Muscle layer of colon (tissue), 2 donors: ENCODE results near the gene HNRNPUL1.

Source experiments
- H3K27ac ChIP-seq: one replicate; pipeline ENCODE4 v1.7.0; 2013; ENCODE audit warnings: low read depth, mild to moderate bottlenecking, low read length, moderate library complexity
- H3K27me3 ChIP-seq, 2 donors: one replicate each; pipeline ENCODE4 v1.7.0; 2013; ENCODE audit warnings: low read length in 2 of 2, mild to moderate bottlenecking in 2 of 2; ENCODE audit not compliant: insufficient read depth in 2 of 2, control insufficient read depth in 1 of 2
- H3K36me3 ChIP-seq: one replicate; pipeline ENCODE4 v1.7.0; 2013; ENCODE audit warnings: mild to moderate bottlenecking, low read length; ENCODE audit not compliant: insufficient read depth
- H3K4me1 ChIP-seq: one replicate; pipeline ENCODE4 v1.7.0; 2013; ENCODE audit warnings: mild to moderate bottlenecking, low read length; ENCODE audit not compliant: insufficient read depth
- H3K4me3 ChIP-seq, 2 donors: one replicate each; pipeline ENCODE4 v1.7.0; 2013; ENCODE audit warnings: low read length in 2 of 2, low read depth in 1 of 2, mild to moderate bottlenecking in 1 of 2, moderate library complexity in 1 of 2
- H3K9ac ChIP-seq: one replicate; pipeline ENCODE4 v1.7.0; 2013; ENCODE audit warnings: low read length
- H3K9me3 ChIP-seq: one replicate; pipeline ENCODE4 v1.7.0; 2013; ENCODE audit warnings: mild to moderate bottlenecking, low read length
- donor health status: abdominal sarcoma.
- donor health status: Adenocarcinoma of cecum.

The HNRNPUL1 gene

GRCh38 chr19:41263850-41264580 is at the start of gene HNRNPUL1:
HNRNPUL1 (plus strand) TSS chr19:41264372; CDS start chr19:41264504, 132 bp downstream.
- Histone ChIP-seq H3K27ac (peak within 1 kb of the TSS; percentile 94), H3K27me3 (no peaks in the 10 kb centered on the region), H3K36me3 (peaks cover 19% of the 10 kb centered on the region), H3K4me3 (peak within 1 kb of the TSS; percentile 88 to 97), H3K4me1 (peaks cover 30% of the 10 kb centered on the region), H3K9me3 (no peaks in the 10 kb centered on the region), H3K9ac (peak within 1 kb of the TSS; percentile 93)

- Histone ChIP-seq H3K4me3 (no peak overlapping the region), H3K36me3 (peaks cover 14% of the 10 kb centered on the region), H3K4me1 (peaks cover 31% of the 10 kb centered on the region), H3K9ac (no peak overlapping the region), H3K27ac (peak overlapping the region; percentile 26), H3K27me3 (no peaks in the 10 kb centered on the region), H3K9me3 (no peaks in the 10 kb centered on the region)
Measured at GRCh38 chr19:41217741-41218140, 46.4 kb upstream of the HNRNPUL1 start.

- Histone ChIP-seq H3K27ac (peak overlapping the region; percentile 94), H3K36me3 (peaks cover 14% of the 10 kb centered on the region), H3K4me1 (peaks cover 33% of the 10 kb centered on the region), H3K27me3 (no peaks in the 10 kb centered on the region), H3K4me3 (peak overlapping the region; percentile 68 to 80), H3K9ac (peak overlapping the region; percentile 96), H3K9me3 (no peaks in the 10 kb centered on the region)
Measured at GRCh38 chr19:41218249-41218614, 45.9 kb upstream of the HNRNPUL1 start.

- peak within 1 kb of the TSS; percentile 68 to 80 for H3K4me3 ChIP-seq
- no peaks in the 10 kb centered on the region for H3K9me3 ChIP-seq
- H3K9ac ChIP-seq = peak within 1 kb of the TSS; percentile 96
- H3K27me3 ChIP-seq = no peaks in the 10 kb centered on the region
- peak within 1 kb of the TSS; percentile 94 for H3K27ac ChIP-seq
- peaks cover 40% of the 10 kb centered on the region for H3K4me1 ChIP-seq
- H3K36me3 ChIP-seq = peaks cover 14% of the 10 kb centered on the region
Measured at GRCh38 chr19:41218615-41219507, 45.3 kb upstream of the HNRNPUL1 start, which contains the start of gene AXL. AXL (plus strand) TSS chr19:41219223; CDS start chr19:41219393, 170 bp downstream.

GRCh38 chr19:41219924-41220567 is 44.1 kb upstream of the HNRNPUL1 start:
- Histone ChIP-seq H3K9ac (peak overlapping the region; percentile 96), H3K4me1 (peaks cover 43% of the 10 kb centered on the region), H3K9me3 (no peaks in the 10 kb centered on the region), H3K36me3 (peaks cover 14% of the 10 kb centered on the region), H3K4me3 (peak overlapping the region; percentile 68 to 80), H3K27me3 (no peaks in the 10 kb centered on the region), H3K27ac (peak overlapping the region; percentile 94)

- Histone ChIP-seq H3K9ac (peak overlapping the region; percentile 96), H3K4me1 (peaks cover 51% of the 10 kb centered on the region), H3K27ac (peak overlapping the region; percentile 94)
Measured at GRCh38 chr19:41220811-41221210, 43.4 kb upstream of the HNRNPUL1 start.

GRCh38 chr19:41221514-41222205 is 42.5 kb upstream of the HNRNPUL1 start:
- H3K9me3 ChIP-seq = no peaks in the 10 kb centered on the region
- no peak overlapping the region for H3K9ac ChIP-seq
- no peak overlapping the region for H3K4me3 ChIP-seq
- peak overlapping the region; percentile 15 for H3K27ac ChIP-seq
- no peaks in the 10 kb centered on the region for H3K27me3 ChIP-seq
- H3K4me1 ChIP-seq = peaks cover 52% of the 10 kb centered on the region
- H3K36me3 ChIP-seq = peaks cover 14% of the 10 kb centered on the region

More at GRCh38 chr19:41220811-41221210, 43.4 kb upstream of the HNRNPUL1 start:
- Histone ChIP-seq H3K36me3 (peaks cover 14% of the 10 kb centered on the region), H3K4me3 (peak overlapping the region; percentile 68 to 80), H3K27me3 (no peaks in the 10 kb centered on the region), H3K9me3 (no peaks in the 10 kb centered on the region)

GRCh38 chr19:41222240-41222639 is 41.9 kb upstream of the HNRNPUL1 start:
- H3K4me3 ChIP-seq = no peak overlapping the region
- no peak overlapping the region for H3K9ac ChIP-seq
- H3K4me1 ChIP-seq = peaks cover 58% of the 10 kb centered on the region
- no peaks in the 10 kb centered on the region for H3K27me3 ChIP-seq
- no peaks in the 10 kb centered on the region for H3K9me3 ChIP-seq
- peaks cover 14% of the 10 kb centered on the region for H3K36me3 ChIP-seq
- no peak overlapping the region for H3K27ac ChIP-seq

GRCh38 chr19:41223431-41224234 is 40.5 kb upstream of the HNRNPUL1 start:
- no peaks in the 10 kb centered on the region for H3K9me3 ChIP-seq
- no peak overlapping the region for H3K4me3 ChIP-seq
- H3K36me3 ChIP-seq = peaks cover 14% of the 10 kb centered on the region
- H3K4me1 ChIP-seq = peaks cover 47% of the 10 kb centered on the region
- peak overlapping the region; percentile 50 for H3K27ac ChIP-seq
- H3K27me3 ChIP-seq = no peaks in the 10 kb centered on the region
- no peak overlapping the region for H3K9ac ChIP-seq

GRCh38 chr19:41224632-41225031 is 39.5 kb upstream of the HNRNPUL1 start:
- no peak overlapping the region for H3K4me3 ChIP-seq

More at GRCh38 chr19:41224632-41225031, 39.5 kb upstream of the HNRNPUL1 start:
- H3K27ac ChIP-seq = peak overlapping the region; percentile 85
- peaks cover 47% of the 10 kb centered on the region for H3K4me1 ChIP-seq
- H3K9me3 ChIP-seq = no peaks in the 10 kb centered on the region
- H3K27me3 ChIP-seq = no peaks in the 10 kb centered on the region
- peaks cover 14% of the 10 kb centered on the region for H3K36me3 ChIP-seq
- H3K9ac ChIP-seq = no peak overlapping the region
